ENCODE measurements around the gene FMO2.

The FMO2 gene

GRCh38 chr1:171174560-171175294 lies 10.4 kb upstream of the FMO2 start:
- DNase-seq (ENCODE audit: low spot score), result no peak

- no peak for DNase-seq (ENCODE audit: low spot score)
These were observed 7.8 kb upstream of the FMO2 start for GRCh38 chr1:171177261-171177660.

GRCh38 chr1:171179318-171180227 lies 5.5 kb upstream of the FMO2 start:
- DNase-seq (ENCODE audit: low spot score), result no peak

DNA sequence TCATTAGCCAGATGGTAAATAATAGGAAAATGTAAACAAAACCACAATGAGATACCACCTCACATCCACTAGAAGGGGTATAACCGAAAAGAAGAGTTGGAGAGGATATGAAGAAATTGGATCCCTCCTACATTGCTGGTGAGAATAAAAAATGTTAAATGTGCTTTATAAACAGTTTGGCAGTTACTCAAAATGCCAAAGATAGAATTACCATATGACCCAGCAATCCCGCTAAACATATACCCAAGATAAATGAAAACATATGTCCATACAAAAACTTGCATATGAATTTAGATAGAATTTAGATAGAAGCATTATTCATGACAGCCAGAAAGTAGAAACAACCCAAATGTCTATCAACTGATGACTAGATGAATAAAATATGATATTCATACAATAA lies 4.4 kb upstream of the FMO2 start:
- DNase-seq (ENCODE audit: low spot score), result no peak

DNA sequence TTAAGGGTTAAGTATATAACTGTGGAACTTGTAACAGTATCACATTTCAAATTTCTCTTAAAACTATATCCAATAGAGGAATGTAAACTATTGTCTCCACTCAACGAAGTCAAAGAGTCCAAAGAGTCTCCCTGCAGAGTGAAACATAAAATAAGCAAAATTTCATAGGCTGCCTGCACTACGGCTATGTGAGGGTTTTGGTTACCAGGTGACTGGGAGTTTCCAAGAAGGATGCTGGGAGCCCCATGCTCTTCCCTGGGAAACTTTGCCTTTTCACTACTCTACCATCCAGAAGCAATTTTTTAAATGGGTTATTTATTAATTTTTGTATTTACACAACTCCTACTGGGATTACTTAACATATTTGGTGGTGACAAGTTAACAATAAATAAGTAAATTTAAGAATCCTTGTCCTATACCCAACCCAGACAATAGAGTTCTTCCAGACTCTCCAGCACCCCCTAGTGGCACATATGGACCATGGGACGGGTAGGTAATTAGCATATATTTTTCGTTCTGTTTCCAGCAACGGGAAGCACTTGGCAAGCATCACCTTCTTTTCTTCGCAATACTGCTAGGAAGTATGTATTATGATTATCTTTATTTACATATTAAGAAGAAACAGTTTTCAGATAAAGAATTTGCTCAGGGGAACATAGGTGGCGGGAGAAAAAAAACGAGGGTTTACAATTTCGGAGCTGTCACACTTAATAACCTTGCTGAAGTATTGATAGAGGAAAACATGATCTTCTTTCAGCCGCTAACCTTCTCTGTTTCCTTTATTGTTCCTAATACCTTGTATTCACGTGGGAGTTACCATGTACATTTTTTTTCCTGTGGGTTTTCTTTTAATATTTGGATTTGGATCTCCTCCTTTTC lies 3.5 kb downstream of the FMO2 start:
- peak; percentile 65 for DNase-seq (ENCODE audit: low spot score)

GRCh38 chr1:171191992-171192391 lies 6.9 kb downstream of the FMO2 start:
- no peak for DNase-seq (ENCODE audit: low spot score)

- no peak for DNase-seq (ENCODE audit: low spot score)
These were observed 10.7 kb downstream of the FMO2 start for GRCh38 chr1:171195767-171196166.

DNA sequence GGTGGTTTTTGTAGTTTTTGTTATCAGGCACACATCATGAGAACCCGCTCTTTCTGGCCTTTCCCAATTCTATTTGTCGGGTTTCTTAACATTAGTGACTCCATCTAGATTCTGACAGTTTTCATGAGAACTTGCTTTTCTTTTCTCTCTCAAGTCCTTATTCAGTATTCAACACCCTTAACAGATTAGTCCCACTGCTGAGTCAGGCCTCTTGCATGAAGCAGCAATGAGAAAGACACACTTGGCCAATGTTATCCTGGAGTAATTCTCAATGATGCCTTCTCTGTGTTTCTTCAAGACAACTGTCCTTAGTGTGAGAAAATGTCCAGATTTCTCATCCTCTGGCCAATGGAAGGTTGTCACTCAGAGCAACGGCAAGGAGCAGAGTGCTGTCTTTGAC lies 11.3 kb downstream of the FMO2 start:
- DNase-seq (ENCODE audit: low spot score), result no peak

- no peak for DNase-seq (ENCODE audit: low spot score)
These were observed 13.0 kb downstream of the FMO2 start for GRCh38 chr1:171198081-171198480.

GRCh38 chr1:171204296-171204695 lies 19.2 kb downstream of the FMO2 start:
- no peak for DNase-seq (ENCODE audit: low spot score)

GRCh38 chr1:171206204-171206977 lies 21.3 kb downstream of the FMO2 start:
- DNase-seq (ENCODE audit: low spot score), result no peak

GRCh38 chr1:171206978-171207355 lies 21.9 kb downstream of the FMO2 start:
- DNase-seq (ENCODE audit: low spot score), result no peak

- no peak for DNase-seq (ENCODE audit: low spot score)
These were observed 22.3 kb downstream of the FMO2 start for GRCh38 chr1:171207377-171207776.

GRCh38 chr1:171210355-171210754 lies 25.3 kb downstream of the FMO2 start:
- DNase-seq (ENCODE audit: low spot score), result no peak

DNA sequence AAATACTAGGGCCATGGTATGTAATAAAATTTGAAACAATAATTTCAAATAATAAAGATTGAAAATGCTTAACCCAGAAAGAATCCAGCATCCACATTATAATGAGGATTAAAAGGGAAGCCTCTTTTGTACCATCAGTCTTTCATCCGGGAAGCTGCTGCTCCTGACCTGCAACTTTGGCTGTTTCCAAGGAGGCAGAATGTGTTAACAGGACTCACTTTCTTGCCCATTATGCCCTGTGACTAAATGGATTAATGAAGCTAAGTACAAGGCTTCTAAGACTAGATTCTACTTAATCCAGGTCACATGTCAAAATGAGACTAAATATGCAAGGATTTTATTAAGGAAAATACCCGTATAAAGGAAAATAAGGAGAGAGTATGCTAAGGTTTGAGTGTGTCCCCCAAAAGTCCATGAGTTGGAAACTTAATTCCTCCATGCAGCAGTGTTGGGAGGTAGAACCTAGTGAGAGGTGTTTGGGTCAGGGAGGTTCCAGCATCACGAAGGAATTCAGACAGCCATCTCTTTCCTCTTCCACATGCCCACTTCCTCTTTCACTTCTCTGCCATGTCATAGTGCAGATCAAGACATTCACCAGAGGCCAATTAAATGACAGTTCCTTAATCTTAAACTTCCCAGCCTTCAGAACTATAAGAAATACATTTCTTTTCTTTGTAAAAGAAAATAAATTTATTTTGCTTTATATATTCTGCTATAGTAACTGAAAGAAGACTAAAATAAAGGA lies 27.7 kb downstream of the FMO2 start:
- peak; percentile 25 for DNase-seq (ENCODE audit: low spot score)

- no peak for DNase-seq (ENCODE audit: low spot score)
These were observed 28.7 kb downstream of the FMO2 start for GRCh38 chr1:171213559-171214454.

DNA sequence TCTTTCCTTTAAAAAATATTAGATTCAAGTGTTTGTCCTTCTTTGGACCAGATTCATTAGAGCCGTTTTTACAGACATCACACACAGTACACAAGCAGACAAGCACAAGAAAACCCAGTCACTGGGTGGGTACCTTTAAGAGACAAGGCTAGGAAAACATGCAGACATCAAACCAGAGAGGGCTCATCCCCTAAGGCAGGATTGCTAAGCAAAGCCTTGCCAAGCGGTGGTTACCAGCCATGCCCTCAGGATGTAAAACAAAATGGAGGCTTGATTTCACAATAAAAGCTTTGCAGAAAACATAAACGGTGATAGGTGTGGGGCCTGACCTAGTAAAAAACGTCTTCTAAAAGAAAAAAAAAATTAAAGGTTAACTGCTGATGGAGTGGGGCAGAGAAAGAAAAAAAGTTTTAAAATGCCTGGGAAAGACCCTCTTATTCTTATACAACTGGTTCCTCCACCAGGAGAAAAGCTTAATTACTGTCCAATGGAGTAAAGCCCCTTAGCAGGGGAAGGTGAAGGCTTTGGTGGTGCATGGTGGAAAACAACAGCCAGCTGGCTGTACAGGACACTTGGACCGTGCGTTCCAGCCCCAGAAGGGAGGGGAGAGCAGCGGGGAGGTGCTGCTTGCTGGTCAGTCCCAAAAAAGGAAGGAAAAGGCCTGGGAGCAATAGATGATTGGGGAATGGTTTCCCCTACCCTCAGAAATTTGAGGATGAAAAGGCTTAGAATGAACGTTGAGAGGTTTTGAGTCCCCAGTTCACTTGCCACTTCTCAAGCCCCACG lies 32.8 kb downstream of the FMO2 start:
- DNase-seq (ENCODE audit: low spot score), result no peak

- DNase-seq (ENCODE audit: low spot score), result no peak
These were observed 33.6 kb downstream of the FMO2 start for GRCh38 chr1:171218661-171219060.

Data from germinal center (tissue), 1 donor.